Liver (tissue), 9 donors: ENCODE results near the gene NEURL3. TPM values are rescaled to one million over a fixed set of nuclear protein-coding genes. Genes with fewer than 3 reads are reported as not detected.

Source experiments
- DNase-seq: peaks from one replicate; pipeline ENCODE4 v3.0.0-alpha.2; 2017; ENCODE audit warnings: low spot score
- H3K27ac ChIP-seq, 2 donors: one replicate each; pipeline ENCODE4 v1.7.0; 2013; ENCODE audit warnings: inconsistent platforms in 2 of 2, low read length in 2 of 2, control low read depth in 1 of 2, low read depth in 1 of 2, mild to moderate bottlenecking in 1 of 2
- H3K27me3 ChIP-seq, 4 donors: one replicate each; pipeline versions ENCODE4 v1.6.1 to v1.7.0; 2013; ENCODE audit warnings: low read length in 3 of 4, inconsistent platforms in 1 of 4, mild to moderate bottlenecking in 1 of 4, moderate library complexity in 1 of 4; ENCODE audit not compliant: control insufficient read depth in 4 of 4, insufficient read depth in 4 of 4
- H3K36me3 ChIP-seq, 4 donors: one replicate each; pipeline versions ENCODE4 v1.6.1 to v1.7.0; 2013; ENCODE audit warnings: low read length in 3 of 4, mild to moderate bottlenecking in 3 of 4, low read depth in 1 of 4, moderate library complexity in 1 of 4; ENCODE audit not compliant: control insufficient read depth in 4 of 4, insufficient read depth in 3 of 4
- H3K4me1 ChIP-seq, 4 donors: one replicate each; pipeline versions ENCODE4 v1.6.1 to v1.7.0; 2013; ENCODE audit warnings: low read length in 3 of 4, mild to moderate bottlenecking in 3 of 4, moderate library complexity in 1 of 4; ENCODE audit not compliant: control insufficient read depth in 4 of 4, insufficient read depth in 4 of 4
- H3K4me3 ChIP-seq, 3 donors: one replicate each; pipeline versions ENCODE4 v1.6.1 to v1.7.0; 2013; ENCODE audit warnings: low read length in 3 of 3, control low read depth in 1 of 3, low read depth in 1 of 3, mild to moderate bottlenecking in 1 of 3
- H3K9ac ChIP-seq, 2 donors: one replicate each; pipeline ENCODE4 v1.7.0; 2013; ENCODE audit warnings: low read length in 2 of 2, mild to moderate bottlenecking in 2 of 2, moderate library complexity in 2 of 2, control low read depth in 1 of 2, low read depth in 1 of 2
- H3K9me3 ChIP-seq, 4 donors: one replicate each; pipeline versions ENCODE4 v1.6.1 to v1.7.0; 2013; ENCODE audit warnings: low read length in 3 of 4; ENCODE audit not compliant: control insufficient read depth in 4 of 4
- EGR1 ChIP-seq, 2 donors: IDR thresholded peaks; 2 replicates each; pipeline ENCODE4 v1.6.1; 2016 to 2018; ENCODE audit warnings: antibody characterized with exemption in 2 of 2, low read depth in 2 of 2
- FOXA1 ChIP-seq: IDR thresholded peaks from 2 replicates; pipeline ENCODE4 v1.6.1; 2016; ENCODE audit warnings: antibody characterized with exemption
- FOXA2 ChIP-seq: IDR thresholded peaks from 2 replicates; pipeline ENCODE4 v1.6.1; 2016; ENCODE audit warnings: antibody characterized with exemption
- GABPA ChIP-seq, 2 donors: IDR thresholded peaks in 1 of 2; conservative IDR thresholded peaks in 1 of 2; 2 replicates each; pipeline ENCODE4 v1.6.1; 2016; ENCODE audit warnings: antibody characterized with exemption in 2 of 2, mild to moderate bottlenecking in 1 of 2, moderate library complexity in 1 of 2
- HNF4A ChIP-seq, 2 donors: conservative IDR thresholded peaks; 2 replicates each; pipeline ENCODE4 v1.6.1; 2016; ENCODE audit warnings: antibody characterized with exemption in 2 of 2, mild to moderate bottlenecking in 2 of 2
- HNF4G ChIP-seq: IDR thresholded peaks from 2 replicates; pipeline ENCODE4 v1.6.1; 2016; ENCODE audit warnings: antibody characterized with exemption
- JUND ChIP-seq, 2 donors: IDR thresholded peaks; 2 replicates each; pipeline ENCODE4 v1.6.1; 2016; ENCODE audit warnings: antibody characterized with exemption in 2 of 2
- NR2F2 ChIP-seq: IDR thresholded peaks from 2 replicates; pipeline ENCODE4 v1.6.1; 2016; ENCODE audit warnings: antibody characterized with exemption
- RXRA ChIP-seq, 2 donors: IDR thresholded peaks; 2 replicates each; pipeline ENCODE4 v1.6.1; 2017 to 2018; ENCODE audit warnings: antibody characterized with exemption in 2 of 2, mild to moderate bottlenecking in 1 of 2
- SP1 ChIP-seq: IDR thresholded peaks from 2 replicates; pipeline ENCODE4 v1.6.1; 2018; ENCODE audit warnings: antibody characterized with exemption, mild to moderate bottlenecking
- TAF1 ChIP-seq: conservative IDR thresholded peaks from 2 replicates; pipeline ENCODE4 v1.6.1; 2016; ENCODE audit warnings: antibody characterized with exemption, mild to moderate bottlenecking
- YY1 ChIP-seq: IDR thresholded peaks from 2 replicates; pipeline ENCODE4 v1.6.1; 2016; ENCODE audit warnings: antibody characterized with exemption, mild to moderate bottlenecking
- WGBS: extraction: QIAGEN DNeasy Blood & Tissue Kit; methylation state at CpG from one replicate; pipeline ENCODE4 v1.1.7; 2013; 5-methylcytosine and 5-hydroxymethylcytosine counted together
- polyA plus RNA-seq, 2 donors: library from polyadenylated mRNA; stranded (reverse) in 1 of 2; unstranded in 1 of 2; fragments of 200-250 nt in 1 of 2; fragments of >200 nt in 1 of 2; fragmentation: Nextera tagmentation in 1 of 2; extraction: Ambion mirVana in 1 of 2; gene quantifications; one replicate each; pipeline versions ENCODE4 v1.2.1 to v1.2.3, GENCODE V29; 2013 to 2015
- total RNA-seq, 2 donors: library from RNA; depleted of rRNA; stranded (reverse); fragments of >200 nt; gene quantifications; one replicate each; pipeline ENCODE4 v1.2.3, GENCODE V29; 2014
- TF ChIP-seq, protein P1 (sequence below): fragments of 150-350 bp; IDR thresholded peaks from 2 replicates; pipeline ENCODE4 v1.5.1; 2017; ENCODE audit warnings: improper control_type of control experiment, low read depth, low read length; ENCODE audit not compliant: missing input control
- TF ChIP-seq, protein P2 (sequence below): IDR thresholded peaks from 2 replicates; pipeline ENCODE4 v1.6.1; 2016; ENCODE audit warnings: antibody characterized with exemption
- TF ChIP-seq, protein P3 (sequence below): IDR thresholded peaks from 2 replicates; pipeline ENCODE4 v1.6.1; 2016; ENCODE audit warnings: antibody characterized with exemption
- TF ChIP-seq, protein P4 (sequence below): IDR thresholded peaks from 2 replicates; pipeline ENCODE4 v1.6.1; 2016; ENCODE audit warnings: antibody characterized with exemption
- TF ChIP-seq, protein P5 (sequence below): IDR thresholded peaks from 2 replicates; pipeline ENCODE4 v1.6.1; 2016; ENCODE audit warnings: antibody characterized with exemption, mild to moderate bottlenecking
- donor health status: healthy.
- donor health status: healthy.
- donor health status: healthy.
- donor health status: healthy.
- donor health status: healthy.

The NEURL3 gene
- total and polyA plus RNA-seq, 4 donors = 0.61 to 3.4 (median 1.4) TPM

DNA sequence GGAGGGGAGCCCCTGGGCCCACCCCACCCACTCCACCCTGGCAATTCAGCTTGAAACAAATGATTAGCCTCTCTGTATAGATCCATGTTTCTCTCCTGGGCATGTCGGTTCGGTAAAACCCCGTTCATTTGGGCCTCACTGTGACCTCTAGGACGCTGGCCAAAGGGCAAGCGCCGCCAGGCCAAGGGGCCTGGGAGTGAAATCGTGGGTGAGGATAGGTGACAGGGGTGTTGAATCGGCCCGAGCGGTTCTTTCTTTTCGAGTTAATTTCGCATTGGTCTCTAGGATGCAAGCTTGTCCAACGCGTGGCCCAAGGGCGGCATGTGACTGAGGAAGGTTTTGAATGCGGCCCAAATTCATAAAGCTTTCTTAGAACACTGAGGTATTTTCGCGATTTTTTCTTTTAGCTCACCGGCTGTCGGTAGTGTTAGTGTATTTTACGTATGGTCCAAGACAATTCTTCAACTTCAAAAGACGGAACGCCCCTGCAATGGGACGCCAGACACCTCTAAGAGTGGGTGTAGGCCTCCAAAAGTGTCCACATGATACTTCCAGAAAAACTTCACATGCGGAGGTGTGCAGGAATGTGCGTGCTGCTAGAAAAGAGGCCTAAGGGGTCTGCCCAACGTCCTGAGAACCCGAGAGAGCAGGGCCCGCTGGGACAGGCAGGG is 21.6 kb upstream of the NEURL3 start:
- TF ChIP-seq, protein P1, sequence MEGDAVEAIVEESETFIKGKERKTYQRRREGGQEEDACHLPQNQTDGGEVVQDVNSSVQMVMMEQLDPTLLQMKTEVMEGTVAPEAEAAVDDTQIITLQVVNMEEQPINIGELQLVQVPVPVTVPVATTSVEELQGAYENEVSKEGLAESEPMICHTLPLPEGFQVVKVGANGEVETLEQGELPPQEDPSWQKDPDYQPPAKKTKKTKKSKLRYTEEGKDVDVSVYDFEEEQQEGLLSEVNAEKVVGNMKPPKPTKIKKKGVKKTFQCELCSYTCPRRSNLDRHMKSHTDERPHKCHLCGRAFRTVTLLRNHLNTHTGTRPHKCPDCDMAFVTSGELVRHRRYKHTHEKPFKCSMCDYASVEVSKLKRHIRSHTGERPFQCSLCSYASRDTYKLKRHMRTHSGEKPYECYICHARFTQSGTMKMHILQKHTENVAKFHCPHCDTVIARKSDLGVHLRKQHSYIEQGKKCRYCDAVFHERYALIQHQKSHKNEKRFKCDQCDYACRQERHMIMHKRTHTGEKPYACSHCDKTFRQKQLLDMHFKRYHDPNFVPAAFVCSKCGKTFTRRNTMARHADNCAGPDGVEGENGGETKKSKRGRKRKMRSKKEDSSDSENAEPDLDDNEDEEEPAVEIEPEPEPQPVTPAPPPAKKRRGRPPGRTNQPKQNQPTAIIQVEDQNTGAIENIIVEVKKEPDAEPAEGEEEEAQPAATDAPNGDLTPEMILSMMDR = no peak
- TF ChIP-seq HNF4A (conservative IDR thresholded peaks at IDR 0.05) = peak in 1 of 2 donors; percentile 58
- TF ChIP-seq, protein P2, sequence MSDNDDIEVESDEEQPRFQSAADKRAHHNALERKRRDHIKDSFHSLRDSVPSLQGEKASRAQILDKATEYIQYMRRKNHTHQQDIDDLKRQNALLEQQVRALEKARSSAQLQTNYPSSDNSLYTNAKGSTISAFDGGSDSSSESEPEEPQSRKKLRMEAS = no peak
- WGBS = 80% methylated on average over 29 of the region's 29 CpGs
- DNase-seq = no peak

DNA sequence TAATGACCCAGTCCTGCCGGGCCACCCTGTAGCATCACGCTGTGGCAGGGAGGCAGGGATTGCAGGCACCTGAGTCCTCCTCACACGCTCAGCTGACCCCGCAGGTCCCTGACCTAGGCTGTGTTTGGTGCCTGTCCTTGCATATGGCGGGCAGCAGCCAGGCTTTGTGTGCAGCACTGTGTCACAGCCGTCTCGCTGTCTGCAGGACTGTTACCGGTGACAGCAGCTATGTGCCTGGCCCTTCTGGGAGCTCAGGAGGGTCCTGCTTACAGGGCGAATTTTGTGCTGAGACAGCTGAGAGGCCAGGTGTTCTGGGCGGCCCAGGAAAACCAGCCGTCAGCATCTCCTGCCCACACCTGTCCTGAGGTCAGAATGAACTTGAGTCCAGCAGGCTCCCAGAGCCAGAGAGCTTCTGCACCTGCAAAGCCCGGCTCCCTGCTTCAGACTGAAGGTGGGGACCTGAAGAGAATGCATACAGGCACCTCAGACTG is 21.0 kb upstream of the NEURL3 start:
- 93% methylated on average over 12 of the region's 12 CpGs for WGBS
- Histone ChIP-seq H3K36me3 (no peaks in the 10 kb centered on the region), H3K27ac (no peak overlapping the region), H3K9me3 (no peaks in the 10 kb centered on the region), H3K27me3 (no peaks in the 10 kb centered on the region), H3K9ac (no peak overlapping the region), H3K4me1 (peaks cover 0 to 2% (median 0%) of the 10 kb centered on the region in 4 donors), H3K4me3 (no peak overlapping the region)
- DNase-seq = no peak
- TF ChIP-seq SP1 (no peak), YY1 (no peak), JUND (IDR thresholded peaks at IDR 0.05) (no peak), RXRA (IDR thresholded peaks at IDR 0.05) (no peak), EGR1 (IDR thresholded peaks at IDR 0.05; ENCODE audit: low read depth in 2 of 2) (no peak), FOXA2 (no peak), NR2F2 (no peak)
- TF ChIP-seq, protein P2 = no peak
- TF ChIP-seq, protein P3, sequence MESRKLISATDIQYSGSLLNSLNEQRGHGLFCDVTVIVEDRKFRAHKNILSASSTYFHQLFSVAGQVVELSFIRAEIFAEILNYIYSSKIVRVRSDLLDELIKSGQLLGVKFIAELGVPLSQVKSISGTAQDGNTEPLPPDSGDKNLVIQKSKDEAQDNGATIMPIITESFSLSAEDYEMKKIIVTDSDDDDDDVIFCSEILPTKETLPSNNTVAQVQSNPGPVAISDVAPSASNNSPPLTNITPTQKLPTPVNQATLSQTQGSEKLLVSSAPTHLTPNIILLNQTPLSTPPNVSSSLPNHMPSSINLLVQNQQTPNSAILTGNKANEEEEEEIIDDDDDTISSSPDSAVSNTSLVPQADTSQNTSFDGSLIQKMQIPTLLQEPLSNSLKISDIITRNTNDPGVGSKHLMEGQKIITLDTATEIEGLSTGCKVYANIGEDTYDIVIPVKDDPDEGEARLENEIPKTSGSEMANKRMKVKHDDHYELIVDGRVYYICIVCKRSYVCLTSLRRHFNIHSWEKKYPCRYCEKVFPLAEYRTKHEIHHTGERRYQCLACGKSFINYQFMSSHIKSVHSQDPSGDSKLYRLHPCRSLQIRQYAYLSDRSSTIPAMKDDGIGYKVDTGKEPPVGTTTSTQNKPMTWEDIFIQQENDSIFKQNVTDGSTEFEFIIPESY = no peak
- TF ChIP-seq, protein P4, sequence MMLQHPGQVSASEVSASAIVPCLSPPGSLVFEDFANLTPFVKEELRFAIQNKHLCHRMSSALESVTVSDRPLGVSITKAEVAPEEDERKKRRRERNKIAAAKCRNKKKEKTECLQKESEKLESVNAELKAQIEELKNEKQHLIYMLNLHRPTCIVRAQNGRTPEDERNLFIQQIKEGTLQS = no peak

More for the DNA sequence above, 21.6 kb upstream of the NEURL3 start:
- Histone ChIP-seq H3K9ac (peak overlapping the region in 1 of 2 donors; percentile 44), H3K9me3 (no peaks in the 10 kb centered on the region), H3K4me3 (peak overlapping the region in 1 of 3 donors; percentile 55), H3K36me3 (no peaks in the 10 kb centered on the region), H3K27ac (peak overlapping the region in 1 of 2 donors; percentile 55), H3K4me1 (peaks cover 0 to 2% (median 0%) of the 10 kb centered on the region in 4 donors), H3K27me3 (no peaks in the 10 kb centered on the region)

DNA sequence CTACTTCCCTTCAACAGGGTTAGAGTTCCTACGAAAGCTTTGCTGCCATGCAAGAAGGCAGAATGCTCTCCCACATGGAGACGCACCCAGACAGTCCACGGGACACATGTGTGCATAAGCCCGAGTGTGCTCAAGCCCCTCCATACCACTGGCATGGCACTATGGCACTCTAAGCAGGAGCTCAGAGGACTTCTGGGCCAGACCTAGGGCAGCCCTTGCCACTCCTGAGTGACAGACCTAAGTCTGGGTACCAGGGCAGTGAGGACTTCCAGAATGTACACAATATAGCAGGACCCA is 20.0 kb upstream of the NEURL3 start:
- WGBS = 94% methylated on average over 4 of the region's 4 CpGs

More for the DNA sequence above, 20.0 kb upstream of the NEURL3 start:
- Histone ChIP-seq H3K9ac (no peak overlapping the region), H3K4me1 (peaks cover 0 to 2% (median 0%) of the 10 kb centered on the region in 4 donors), H3K9me3 (no peaks in the 10 kb centered on the region), H3K4me3 (no peak overlapping the region), H3K36me3 (no peaks in the 10 kb centered on the region), H3K27ac (no peak overlapping the region), H3K27me3 (no peaks in the 10 kb centered on the region)
- no peak for DNase-seq
- TF ChIP-seq JUND (IDR thresholded peaks at IDR 0.05) = no peak
- TF ChIP-seq YY1 = no peak
- TF ChIP-seq SP1 = no peak
- TF ChIP-seq, protein P4 = no peak
- no peak for TF ChIP-seq TAF1
- no peak for TF ChIP-seq RXRA (IDR thresholded peaks at IDR 0.05)
- TF ChIP-seq, protein P5, sequence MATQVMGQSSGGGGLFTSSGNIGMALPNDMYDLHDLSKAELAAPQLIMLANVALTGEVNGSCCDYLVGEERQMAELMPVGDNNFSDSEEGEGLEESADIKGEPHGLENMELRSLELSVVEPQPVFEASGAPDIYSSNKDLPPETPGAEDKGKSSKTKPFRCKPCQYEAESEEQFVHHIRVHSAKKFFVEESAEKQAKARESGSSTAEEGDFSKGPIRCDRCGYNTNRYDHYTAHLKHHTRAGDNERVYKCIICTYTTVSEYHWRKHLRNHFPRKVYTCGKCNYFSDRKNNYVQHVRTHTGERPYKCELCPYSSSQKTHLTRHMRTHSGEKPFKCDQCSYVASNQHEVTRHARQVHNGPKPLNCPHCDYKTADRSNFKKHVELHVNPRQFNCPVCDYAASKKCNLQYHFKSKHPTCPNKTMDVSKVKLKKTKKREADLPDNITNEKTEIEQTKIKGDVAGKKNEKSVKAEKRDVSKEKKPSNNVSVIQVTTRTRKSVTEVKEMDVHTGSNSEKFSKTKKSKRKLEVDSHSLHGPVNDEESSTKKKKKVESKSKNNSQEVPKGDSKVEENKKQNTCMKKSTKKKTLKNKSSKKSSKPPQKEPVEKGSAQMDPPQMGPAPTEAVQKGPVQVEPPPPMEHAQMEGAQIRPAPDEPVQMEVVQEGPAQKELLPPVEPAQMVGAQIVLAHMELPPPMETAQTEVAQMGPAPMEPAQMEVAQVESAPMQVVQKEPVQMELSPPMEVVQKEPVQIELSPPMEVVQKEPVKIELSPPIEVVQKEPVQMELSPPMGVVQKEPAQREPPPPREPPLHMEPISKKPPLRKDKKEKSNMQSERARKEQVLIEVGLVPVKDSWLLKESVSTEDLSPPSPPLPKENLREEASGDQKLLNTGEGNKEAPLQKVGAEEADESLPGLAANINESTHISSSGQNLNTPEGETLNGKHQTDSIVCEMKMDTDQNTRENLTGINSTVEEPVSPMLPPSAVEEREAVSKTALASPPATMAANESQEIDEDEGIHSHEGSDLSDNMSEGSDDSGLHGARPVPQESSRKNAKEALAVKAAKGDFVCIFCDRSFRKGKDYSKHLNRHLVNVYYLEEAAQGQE = no peak
- TF ChIP-seq, protein P2 = no peak
- TF ChIP-seq HNF4G = no peak
- TF ChIP-seq HNF4A (conservative IDR thresholded peaks at IDR 0.05) = no peak
- TF ChIP-seq FOXA1 = no peak
- no peak for TF ChIP-seq GABPA (IDR thresholded peaks at IDR 0.05 in 1 of 2, conservative IDR thresholded peaks at IDR 0.05 in 1 of 2)
